Ishikawa (cell line): ENCODE results near the gene PAPLN.

Experiments
- CEBPB ChIP-seq: IDR thresholded peaks from 2 replicates; pipeline ENCODE4 v1.6.1; 2012
- CREB1 ChIP-seq: IDR thresholded peaks from 2 replicates; pipeline ENCODE4 v1.6.1; 2012; ENCODE audit warnings: low read depth
- EGR1 ChIP-seq: IDR thresholded peaks from 2 replicates; pipeline ENCODE4 v1.6.1; 2012
- EP300 ChIP-seq: IDR thresholded peaks from 2 replicates; pipeline ENCODE4 v1.6.1; 2012; ENCODE audit warnings: borderline replicate concordance
- NFIC ChIP-seq: IDR thresholded peaks from 2 replicates; pipeline ENCODE4 v1.6.1; 2012
- RAD21 ChIP-seq: IDR thresholded peaks from 2 replicates; pipeline ENCODE4 v1.6.1; 2012; ENCODE audit warnings: low read depth
- TAF1 ChIP-seq: IDR thresholded peaks from 2 replicates; pipeline ENCODE4 v1.6.1; 2012; ENCODE audit warnings: low read depth, mild to moderate bottlenecking
- TCF12 ChIP-seq: IDR thresholded peaks from 2 replicates; pipeline ENCODE4 v1.6.1; 2012; ENCODE audit warnings: low read depth
- TEAD4 ChIP-seq: IDR thresholded peaks from 2 replicates; pipeline ENCODE4 v1.6.1; 2012
- YY1 ChIP-seq: IDR thresholded peaks from 2 replicates; pipeline ENCODE4 v1.6.1; 2012; ENCODE audit warnings: low read depth
- TF ChIP-seq, protein P1 (sequence below): IDR thresholded peaks from 2 replicates; pipeline ENCODE4 v1.6.1; 2012; ENCODE audit warnings: low read depth, mild to moderate bottlenecking
- TF ChIP-seq, protein P2 (sequence below): IDR thresholded peaks from 2 replicates; pipeline ENCODE4 v1.6.1; 2012

DNA sequence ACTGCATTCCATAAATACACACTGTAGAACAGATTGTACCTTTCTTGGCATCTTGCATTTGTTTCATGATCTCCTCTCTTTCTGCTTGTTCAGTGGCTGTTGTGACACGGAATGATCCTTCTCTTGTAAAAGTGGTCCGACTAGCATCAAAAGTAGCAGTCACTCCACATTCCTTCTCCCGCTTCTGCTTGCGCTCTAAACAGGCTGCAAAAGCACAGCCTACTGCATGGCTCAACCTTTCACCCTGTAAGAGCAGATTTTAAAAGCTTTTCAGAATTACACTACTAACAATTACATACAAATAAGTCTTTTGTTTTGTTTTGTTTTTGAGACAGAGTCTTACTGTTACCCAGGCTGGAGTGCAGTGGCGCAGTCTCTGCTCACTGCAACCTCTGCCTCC, 49.8 kb downstream of the PAPLN start:
- TF ChIP-seq RAD21: no peak
- TF ChIP-seq TAF1: no peak
- TF ChIP-seq EP300: no peak
- TF ChIP-seq NFIC: no peak
- TF ChIP-seq YY1: no peak
- TF ChIP-seq TCF12: no peak
- TF ChIP-seq TEAD4: no peak
- TF ChIP-seq, protein P1, sequence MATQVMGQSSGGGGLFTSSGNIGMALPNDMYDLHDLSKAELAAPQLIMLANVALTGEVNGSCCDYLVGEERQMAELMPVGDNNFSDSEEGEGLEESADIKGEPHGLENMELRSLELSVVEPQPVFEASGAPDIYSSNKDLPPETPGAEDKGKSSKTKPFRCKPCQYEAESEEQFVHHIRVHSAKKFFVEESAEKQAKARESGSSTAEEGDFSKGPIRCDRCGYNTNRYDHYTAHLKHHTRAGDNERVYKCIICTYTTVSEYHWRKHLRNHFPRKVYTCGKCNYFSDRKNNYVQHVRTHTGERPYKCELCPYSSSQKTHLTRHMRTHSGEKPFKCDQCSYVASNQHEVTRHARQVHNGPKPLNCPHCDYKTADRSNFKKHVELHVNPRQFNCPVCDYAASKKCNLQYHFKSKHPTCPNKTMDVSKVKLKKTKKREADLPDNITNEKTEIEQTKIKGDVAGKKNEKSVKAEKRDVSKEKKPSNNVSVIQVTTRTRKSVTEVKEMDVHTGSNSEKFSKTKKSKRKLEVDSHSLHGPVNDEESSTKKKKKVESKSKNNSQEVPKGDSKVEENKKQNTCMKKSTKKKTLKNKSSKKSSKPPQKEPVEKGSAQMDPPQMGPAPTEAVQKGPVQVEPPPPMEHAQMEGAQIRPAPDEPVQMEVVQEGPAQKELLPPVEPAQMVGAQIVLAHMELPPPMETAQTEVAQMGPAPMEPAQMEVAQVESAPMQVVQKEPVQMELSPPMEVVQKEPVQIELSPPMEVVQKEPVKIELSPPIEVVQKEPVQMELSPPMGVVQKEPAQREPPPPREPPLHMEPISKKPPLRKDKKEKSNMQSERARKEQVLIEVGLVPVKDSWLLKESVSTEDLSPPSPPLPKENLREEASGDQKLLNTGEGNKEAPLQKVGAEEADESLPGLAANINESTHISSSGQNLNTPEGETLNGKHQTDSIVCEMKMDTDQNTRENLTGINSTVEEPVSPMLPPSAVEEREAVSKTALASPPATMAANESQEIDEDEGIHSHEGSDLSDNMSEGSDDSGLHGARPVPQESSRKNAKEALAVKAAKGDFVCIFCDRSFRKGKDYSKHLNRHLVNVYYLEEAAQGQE: no peak
- TF ChIP-seq, protein P2, sequence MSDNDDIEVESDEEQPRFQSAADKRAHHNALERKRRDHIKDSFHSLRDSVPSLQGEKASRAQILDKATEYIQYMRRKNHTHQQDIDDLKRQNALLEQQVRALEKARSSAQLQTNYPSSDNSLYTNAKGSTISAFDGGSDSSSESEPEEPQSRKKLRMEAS: no peak
- TF ChIP-seq CREB1: no peak
- no peak for TF ChIP-seq EGR1
- no peak for TF ChIP-seq CEBPB
